GM18951 (cell line): ENCODE results near the gene CKAP2L.

Experiments
- POLR2A ChIP-seq: IDR thresholded peaks from 4 replicates; pipeline ENCODE4 v1.6.1; 2011; ENCODE audit warnings: mild to moderate bottlenecking; ENCODE audit not compliant: insufficient read length, insufficient read depth; ENCODE audit errors: extremely low read depth
- in situ Hi-C: fragments of 300-500 bp; cut with MboI; formaldehyde crosslinking; loops from one replicate; pipeline ENCODE4 v1.12.0; 2022; ENCODE audit warnings: low sequenced_read_pairs, mixed read lengths, inconsistent platforms; ENCODE audit not compliant: unreplicated experiment

The CKAP2L gene

GRCh38 chr2:112765251-112765650, 842 bp upstream of the CKAP2L start:
- in situ Hi-C loops: no loop called here
- TF ChIP-seq POLR2A: no peak

GRCh38 chr2:112762276-112762675, 2.1 kb downstream of the CKAP2L start:
- TF ChIP-seq POLR2A: no peak
- in situ Hi-C loops: no loop called here

- in situ Hi-C loops: no loop called here
- TF ChIP-seq POLR2A: no peak
Measured at GRCh38 chr2:112760149-112760548, 4.3 kb downstream of the CKAP2L start.

- no peak for TF ChIP-seq POLR2A
- in situ Hi-C loops: loop anchor here (10.0 kb wide), 1 partner anchor 196 kb away; no protein-coding TSS in a partner anchor
Measured at GRCh38 chr2:112758711-112759110, 5.7 kb downstream of the CKAP2L start.

GRCh38 chr2:112757265-112757664, 7.1 kb downstream of the CKAP2L start:
- TF ChIP-seq POLR2A: no peak
- in situ Hi-C loops: loop anchor here (10.0 kb wide), 1 partner anchor 198 kb away; no protein-coding TSS in a partner anchor

- in situ Hi-C loops: loop anchor here (10.0 kb wide), 1 partner anchor 199 kb away; no protein-coding TSS in a partner anchor
- no peak for TF ChIP-seq POLR2A
Measured at GRCh38 chr2:112756207-112756606, 8.2 kb downstream of the CKAP2L start.

- TF ChIP-seq POLR2A: no peak
- in situ Hi-C loops: loop anchor here (10.0 kb wide), 1 partner anchor 199 kb away; no protein-coding TSS in a partner anchor
Measured at GRCh38 chr2:112755444-112755843, 9.0 kb downstream of the CKAP2L start.

- in situ Hi-C loops: loop anchor here (5.0 to 10.0 kb wide), 2 partner anchors 123 to 200 kb away; no protein-coding TSS in a partner anchor
- no peak for TF ChIP-seq POLR2A
Measured at GRCh38 chr2:112754564-112754963, 9.8 kb downstream of the CKAP2L start.

- in situ Hi-C loops: loop anchor here (5.0 to 10.0 kb wide), 2 partner anchors 125 to 202 kb away; no protein-coding TSS in a partner anchor
- no peak for TF ChIP-seq POLR2A
Measured at GRCh38 chr2:112752667-112753066, 11.7 kb downstream of the CKAP2L start.

GRCh38 chr2:112751451-112752197, 12.8 kb downstream of the CKAP2L start:
- in situ Hi-C loops: loop anchor here (5.0 to 10.0 kb wide), 2 partner anchors 126 to 203 kb away; no protein-coding TSS in a partner anchor
- TF ChIP-seq POLR2A: no peak

GRCh38 chr2:112750560-112750843, 13.9 kb downstream of the CKAP2L start:
- in situ Hi-C loops: loop anchor here (5.0 to 10.0 kb wide), 2 partner anchors 127 to 204 kb away; no protein-coding TSS in a partner anchor
- no peak for TF ChIP-seq POLR2A

GRCh38 chr2:112749755-112750559, 14.5 kb downstream of the CKAP2L start:
- no peak for TF ChIP-seq POLR2A
- in situ Hi-C loops: loop anchor here (5.0 to 10.0 kb wide), 2 partner anchors 127 to 205 kb away; no protein-coding TSS in a partner anchor

GRCh38 chr2:112740527-112740926, 23.9 kb downstream of the CKAP2L start:
- in situ Hi-C loops: no loop called here
- TF ChIP-seq POLR2A: no peak
